Melanocyte of skin (primary cell): ENCODE data around the gene STXBP4. TPM values are rescaled to one million over a fixed set of nuclear protein-coding genes. Genes with fewer than 3 reads are reported as not detected.

ENCODE experiments used
- small RNA-seq, 2 donors: library from RNA; depleted of rRNA; stranded (forward); fragments of <200 nt; gene quantifications; one replicate each; pipeline ENCODE3, GENCODE V24; 2012
- total RNA-seq, 2 donors: library from RNA; depleted of rRNA; stranded (reverse); fragments of >200 nt; gene quantifications; 2 replicates each; pipeline ENCODE4 v1.2.3, GENCODE V29; 2012

Gene STXBP4, protein sequence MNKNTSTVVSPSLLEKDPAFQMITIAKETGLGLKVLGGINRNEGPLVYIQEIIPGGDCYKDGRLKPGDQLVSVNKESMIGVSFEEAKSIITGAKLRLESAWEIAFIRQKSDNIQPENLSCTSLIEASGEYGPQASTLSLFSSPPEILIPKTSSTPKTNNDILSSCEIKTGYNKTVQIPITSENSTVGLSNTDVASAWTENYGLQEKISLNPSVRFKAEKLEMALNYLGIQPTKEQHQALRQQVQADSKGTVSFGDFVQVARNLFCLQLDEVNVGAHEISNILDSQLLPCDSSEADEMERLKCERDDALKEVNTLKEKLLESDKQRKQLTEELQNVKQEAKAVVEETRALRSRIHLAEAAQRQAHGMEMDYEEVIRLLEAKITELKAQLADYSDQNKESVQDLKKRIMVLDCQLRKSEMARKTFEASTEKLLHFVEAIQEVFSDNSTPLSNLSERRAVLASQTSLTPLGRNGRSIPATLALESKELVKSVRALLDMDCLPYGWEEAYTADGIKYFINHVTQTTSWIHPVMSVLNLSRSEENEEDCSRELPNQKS
- total RNA-seq: 10 to 100 TPM; 10.3 to 11.3 TPM

DNA sequence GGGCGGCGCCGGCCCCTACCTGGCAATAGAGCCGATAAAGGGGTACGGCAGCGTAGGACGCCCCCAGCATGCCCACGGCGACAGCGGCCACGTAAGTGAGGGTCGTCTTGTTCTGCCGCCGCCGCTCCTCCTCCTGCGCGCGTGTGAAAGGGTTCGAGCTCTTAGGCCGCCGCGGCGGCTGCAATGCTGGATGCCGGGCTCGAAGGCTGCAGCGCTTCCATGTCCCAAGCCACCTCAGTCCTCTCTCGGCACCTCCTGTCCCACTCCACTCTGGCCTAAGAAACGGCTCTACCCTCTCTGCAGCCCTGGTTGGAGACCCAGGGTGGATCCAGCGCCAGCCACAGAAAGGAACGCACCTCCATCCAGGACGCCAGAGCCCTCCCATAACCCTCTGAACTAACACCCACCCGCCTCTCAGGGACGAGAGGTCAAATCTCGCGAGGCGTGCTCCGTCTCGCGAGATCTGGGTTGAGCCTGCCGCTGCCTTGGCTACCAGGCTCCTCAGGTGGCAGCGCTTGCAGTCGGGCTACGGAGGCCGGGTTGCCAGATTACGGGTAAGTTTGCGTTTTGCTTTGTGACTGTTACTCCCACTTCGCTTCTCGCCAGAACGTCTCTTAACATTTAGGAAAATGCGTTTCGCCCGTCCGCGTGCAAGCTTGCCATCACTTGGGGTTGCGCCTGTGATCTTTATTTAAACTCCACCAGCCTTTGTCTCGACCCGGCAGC is at the start of gene STXBP4, which contains the start of gene COX11:
STXBP4 (plus strand) TSS at position 504 of the 726 bp plus-strand sequence. CDS start 17,455 bp downstream, outside the sequence.
COX11 (minus strand) TSS at position 393 of the 726 bp plus-strand sequence; CDS start at position 385, 8 bp downstream.

Small RNA genes lying within 50 kb of the gene (small RNA-seq; reads per million reads assigned to genes)
- gene AC007485.1: 0 to 0.39 reads per million in 2 donors

Other genes with a start within 250 kb of the STXBP4 start
- 10 to 100 TPM; 64.7 to 66.6 TPM for gene TOM1L1, start 67.9 kb upstream of the STXBP4 start, total RNA-seq
- gene COX11, start 111 bp upstream of the STXBP4 start, total RNA-seq: 10 to 100 TPM; 45.1 to 66.3 TPM